GM23338 (cell line): ENCODE measurements around the gene NIT2.

Source experiments
- CREB1 ChIP-seq: fragments of 250-450 bp; sonication (Bioruptor Pico); IDR thresholded peaks from 2 replicates; pipeline ENCODE4 v1.5.0; 2020; ENCODE audit warnings: low read depth, mild to moderate bottlenecking, moderate library complexity
- EZH2 ChIP-seq: fragments of 200-600 bp; sonication (generic); IDR thresholded peaks from one replicate; pipeline ENCODE4 v1.8.0; 2017; ENCODE audit warnings: antibody characterized with exemption, mild to moderate bottlenecking, low read depth; ENCODE audit not compliant: unreplicated experiment
- EZH2phosphoT487 ChIP-seq: fragments of 200-600 bp; sonication (generic); IDR thresholded peaks from one replicate; pipeline ENCODE4 v1.8.1; 2018; ENCODE audit warnings: antibody characterized with exemption; ENCODE audit not compliant: unreplicated experiment
- JUNB ChIP-seq: IDR thresholded peaks from one replicate; pipeline ENCODE4 v1.6.1; 2016; ENCODE audit warnings: antibody characterized with exemption; ENCODE audit not compliant: unreplicated experiment
- NANOG ChIP-seq: IDR thresholded peaks from 2 replicates; pipeline ENCODE4 v1.6.1; 2016; ENCODE audit warnings: antibody characterized with exemption, borderline replicate concordance
- POLR2AphosphoS5 ChIP-seq: IDR thresholded peaks from 2 replicates; pipeline ENCODE4 v1.6.1; 2016; ENCODE audit warnings: antibody characterized with exemption, low read depth
- TF ChIP-seq, protein P1 (sequence below), 2 experiments: fragments of 200-600 bp in 1 of 2; sonication (generic) in 1 of 2; conservative IDR thresholded peaks; 2 replicates each; pipeline versions ENCODE4 v1.5.1 to v1.6.1; 2016 to 2017; ENCODE audit warnings: antibody characterized with exemption in 2 of 2, low read depth in 2 of 2, mild to moderate bottlenecking in 2 of 2, moderate library complexity in 1 of 2
- TF ChIP-seq, protein P2 (sequence below): IDR thresholded peaks from one replicate; pipeline ENCODE4 v1.6.1; 2018; ENCODE audit warnings: antibody characterized with exemption; ENCODE audit not compliant: unreplicated experiment

DNA sequence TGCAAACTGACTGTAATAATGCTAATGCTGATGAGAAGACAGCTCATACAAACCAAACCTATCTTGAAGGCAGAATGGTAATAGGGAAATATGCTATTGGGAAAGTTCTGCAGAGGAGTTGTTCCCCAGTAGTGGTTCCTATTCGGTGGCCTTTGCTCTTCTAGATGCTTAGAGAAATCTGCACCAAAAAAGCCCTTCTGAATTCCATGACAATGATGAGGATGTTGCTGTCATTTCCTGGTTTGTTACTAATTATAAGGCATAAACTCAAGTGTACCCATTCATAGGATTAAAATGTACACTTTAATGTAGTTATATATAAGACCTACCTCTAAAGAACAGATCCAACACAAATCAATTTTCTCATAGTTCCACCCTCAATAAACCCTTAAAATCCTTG lies 36.2 kb downstream of the NIT2 start:
- TF ChIP-seq, protein P1, sequence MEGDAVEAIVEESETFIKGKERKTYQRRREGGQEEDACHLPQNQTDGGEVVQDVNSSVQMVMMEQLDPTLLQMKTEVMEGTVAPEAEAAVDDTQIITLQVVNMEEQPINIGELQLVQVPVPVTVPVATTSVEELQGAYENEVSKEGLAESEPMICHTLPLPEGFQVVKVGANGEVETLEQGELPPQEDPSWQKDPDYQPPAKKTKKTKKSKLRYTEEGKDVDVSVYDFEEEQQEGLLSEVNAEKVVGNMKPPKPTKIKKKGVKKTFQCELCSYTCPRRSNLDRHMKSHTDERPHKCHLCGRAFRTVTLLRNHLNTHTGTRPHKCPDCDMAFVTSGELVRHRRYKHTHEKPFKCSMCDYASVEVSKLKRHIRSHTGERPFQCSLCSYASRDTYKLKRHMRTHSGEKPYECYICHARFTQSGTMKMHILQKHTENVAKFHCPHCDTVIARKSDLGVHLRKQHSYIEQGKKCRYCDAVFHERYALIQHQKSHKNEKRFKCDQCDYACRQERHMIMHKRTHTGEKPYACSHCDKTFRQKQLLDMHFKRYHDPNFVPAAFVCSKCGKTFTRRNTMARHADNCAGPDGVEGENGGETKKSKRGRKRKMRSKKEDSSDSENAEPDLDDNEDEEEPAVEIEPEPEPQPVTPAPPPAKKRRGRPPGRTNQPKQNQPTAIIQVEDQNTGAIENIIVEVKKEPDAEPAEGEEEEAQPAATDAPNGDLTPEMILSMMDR (conservative IDR thresholded peaks at IDR 0.05; ENCODE audit: low read depth in 2 of 2): no peak
- TF ChIP-seq CREB1 (CRISPR knock-in tag) (no peak), EZH2 (no peak), POLR2AphosphoS5 (no peak), EZH2phosphoT487 (no peak), JUNB (no peak), NANOG (no peak)
- TF ChIP-seq, protein P2, sequence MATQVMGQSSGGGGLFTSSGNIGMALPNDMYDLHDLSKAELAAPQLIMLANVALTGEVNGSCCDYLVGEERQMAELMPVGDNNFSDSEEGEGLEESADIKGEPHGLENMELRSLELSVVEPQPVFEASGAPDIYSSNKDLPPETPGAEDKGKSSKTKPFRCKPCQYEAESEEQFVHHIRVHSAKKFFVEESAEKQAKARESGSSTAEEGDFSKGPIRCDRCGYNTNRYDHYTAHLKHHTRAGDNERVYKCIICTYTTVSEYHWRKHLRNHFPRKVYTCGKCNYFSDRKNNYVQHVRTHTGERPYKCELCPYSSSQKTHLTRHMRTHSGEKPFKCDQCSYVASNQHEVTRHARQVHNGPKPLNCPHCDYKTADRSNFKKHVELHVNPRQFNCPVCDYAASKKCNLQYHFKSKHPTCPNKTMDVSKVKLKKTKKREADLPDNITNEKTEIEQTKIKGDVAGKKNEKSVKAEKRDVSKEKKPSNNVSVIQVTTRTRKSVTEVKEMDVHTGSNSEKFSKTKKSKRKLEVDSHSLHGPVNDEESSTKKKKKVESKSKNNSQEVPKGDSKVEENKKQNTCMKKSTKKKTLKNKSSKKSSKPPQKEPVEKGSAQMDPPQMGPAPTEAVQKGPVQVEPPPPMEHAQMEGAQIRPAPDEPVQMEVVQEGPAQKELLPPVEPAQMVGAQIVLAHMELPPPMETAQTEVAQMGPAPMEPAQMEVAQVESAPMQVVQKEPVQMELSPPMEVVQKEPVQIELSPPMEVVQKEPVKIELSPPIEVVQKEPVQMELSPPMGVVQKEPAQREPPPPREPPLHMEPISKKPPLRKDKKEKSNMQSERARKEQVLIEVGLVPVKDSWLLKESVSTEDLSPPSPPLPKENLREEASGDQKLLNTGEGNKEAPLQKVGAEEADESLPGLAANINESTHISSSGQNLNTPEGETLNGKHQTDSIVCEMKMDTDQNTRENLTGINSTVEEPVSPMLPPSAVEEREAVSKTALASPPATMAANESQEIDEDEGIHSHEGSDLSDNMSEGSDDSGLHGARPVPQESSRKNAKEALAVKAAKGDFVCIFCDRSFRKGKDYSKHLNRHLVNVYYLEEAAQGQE: no peak
